Measurements from ENCODE around the gene NPHP1.
"Not testable (repeated sequence)": the region's sequence is repeated elsewhere in the genome, so short reads cannot be mapped to it uniquely, and the experiment has no call there.

NPHP1 gene

DNA sequence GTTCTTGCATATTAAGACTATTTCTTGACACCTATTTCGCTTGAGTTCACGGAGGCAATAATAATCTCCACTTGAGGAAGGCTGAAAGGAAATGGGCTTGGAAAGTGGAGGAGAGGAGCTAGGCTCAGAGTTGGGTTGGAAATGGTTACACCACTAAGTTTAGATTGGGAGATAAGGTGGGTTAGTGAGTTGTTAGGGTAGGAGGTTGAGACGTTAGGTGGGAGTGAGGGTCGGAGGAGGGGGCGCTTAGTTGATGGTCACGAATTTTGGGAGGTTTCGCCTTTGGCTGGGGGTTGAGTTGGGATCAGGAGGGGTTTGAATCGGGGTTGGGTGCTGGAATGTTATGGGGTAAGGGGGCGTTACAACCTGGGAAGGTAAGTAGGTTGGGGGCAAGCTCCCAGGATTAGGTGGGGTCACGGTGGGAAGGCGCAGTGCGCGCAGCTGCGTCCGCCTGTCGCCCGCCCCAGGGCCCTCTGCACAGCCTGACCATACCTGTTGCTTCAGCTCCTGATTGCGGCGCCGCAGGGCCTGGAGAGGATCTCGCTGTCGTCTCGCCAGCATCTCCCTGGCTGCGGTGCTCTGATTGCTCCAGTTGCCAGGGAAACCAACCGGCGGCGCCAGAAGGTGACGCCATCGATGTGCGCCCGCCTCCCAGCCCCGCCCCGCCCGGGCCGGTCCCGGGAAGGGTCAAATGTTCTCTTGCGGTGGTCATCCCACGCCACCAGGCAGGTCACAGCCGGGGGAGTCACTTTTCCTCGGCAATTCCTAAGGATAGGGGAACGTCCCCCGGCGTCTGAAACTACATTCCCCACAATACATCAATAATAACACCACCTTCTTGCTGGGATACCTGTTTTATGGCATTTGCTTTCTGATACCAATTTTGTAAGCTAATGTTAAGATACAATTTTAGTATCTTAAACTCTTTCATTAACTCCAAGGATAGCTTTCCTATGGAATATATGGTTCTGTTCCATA is at the start of gene NPHP1:
Gene NPHP1 (minus strand): TSS at position 606 of the 978 bp plus-strand sequence. CDS start 45 bp downstream, at position 561.
- DNase-seq, result peak; percentile 68

DNA sequence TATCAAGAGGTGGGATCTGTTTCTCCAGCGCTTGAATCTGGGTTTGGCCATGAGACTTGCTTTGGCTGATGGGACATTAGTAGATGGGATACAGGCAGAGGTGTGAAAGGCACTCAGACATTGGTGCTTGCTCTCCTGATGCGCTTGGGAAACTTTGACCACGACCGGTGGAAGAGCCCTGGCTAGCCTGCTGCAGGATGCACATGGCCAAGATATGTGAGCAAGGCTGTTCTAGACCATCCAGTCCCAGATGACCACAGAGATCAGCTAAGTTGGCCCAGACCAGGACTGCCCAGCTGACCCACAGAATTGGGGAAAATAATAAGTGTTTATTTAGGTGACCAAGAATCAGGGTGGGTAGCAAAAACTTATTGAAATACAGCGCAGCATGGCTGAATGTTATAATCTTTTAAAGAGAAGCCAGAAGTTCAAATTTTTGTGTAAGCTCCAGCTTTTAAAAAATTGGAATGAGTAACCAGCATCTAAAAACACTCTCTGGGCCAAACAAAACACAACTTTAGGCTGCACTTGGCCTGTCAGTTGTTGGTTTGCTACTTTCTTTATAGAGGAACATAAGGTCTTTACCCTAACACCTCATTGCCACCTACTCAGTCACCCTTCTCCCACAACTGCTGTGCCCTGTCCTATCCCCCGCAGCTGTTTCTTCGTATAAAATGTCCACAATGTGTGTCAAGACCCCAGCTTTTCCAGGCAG is 43.4 kb upstream of the NPHP1 start:
- not testable (repeated sequence) for DNase-seq

DNA sequence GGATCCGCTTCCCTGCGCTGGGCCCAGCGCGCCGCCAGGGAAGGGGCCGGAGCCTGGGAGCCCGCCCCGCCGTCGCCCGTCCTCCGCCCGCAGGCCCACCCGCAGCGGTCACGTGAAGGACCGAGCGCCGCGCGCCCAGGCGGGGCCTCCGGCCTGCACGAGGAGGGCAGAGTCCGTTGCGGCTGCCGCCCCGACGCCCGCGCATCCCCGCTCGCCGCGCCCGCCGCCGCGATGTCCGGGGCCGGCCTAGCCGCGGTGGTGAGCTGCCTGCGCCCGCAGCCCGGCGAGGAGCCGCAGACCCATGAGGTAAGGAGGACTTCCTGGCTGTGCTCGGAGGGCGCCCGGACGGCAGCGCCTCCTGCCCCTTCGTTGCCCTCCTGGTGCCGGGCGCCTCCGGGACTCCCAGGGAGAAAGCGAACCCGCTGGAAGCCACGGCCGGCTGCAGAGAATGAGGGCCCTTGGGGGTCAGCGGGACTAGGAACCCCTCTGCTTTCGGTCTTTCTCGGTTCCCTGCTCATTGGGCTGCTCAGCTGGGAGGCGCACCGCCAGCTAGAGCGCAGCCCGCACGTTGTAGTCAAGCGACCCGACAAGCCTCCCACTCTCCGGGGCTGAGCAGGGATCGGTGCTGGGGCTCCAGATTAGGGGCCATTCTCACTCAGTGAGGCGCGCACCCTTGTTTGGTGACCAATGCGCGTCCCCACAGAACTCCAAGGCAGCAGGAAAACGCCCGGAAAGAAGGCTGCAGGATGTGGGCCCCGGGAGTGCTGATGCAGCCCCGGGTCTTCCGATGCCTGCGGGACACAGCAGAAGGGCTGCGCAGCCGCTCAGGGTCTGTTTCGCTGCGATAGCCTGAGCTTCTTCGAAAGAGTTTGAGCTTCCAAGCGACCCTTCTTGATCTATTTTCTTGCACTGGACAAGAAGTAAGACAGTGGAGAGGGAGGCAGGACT is 40.9 kb upstream of the NPHP1 start:
- not testable (repeated sequence) for DNase-seq

DNA sequence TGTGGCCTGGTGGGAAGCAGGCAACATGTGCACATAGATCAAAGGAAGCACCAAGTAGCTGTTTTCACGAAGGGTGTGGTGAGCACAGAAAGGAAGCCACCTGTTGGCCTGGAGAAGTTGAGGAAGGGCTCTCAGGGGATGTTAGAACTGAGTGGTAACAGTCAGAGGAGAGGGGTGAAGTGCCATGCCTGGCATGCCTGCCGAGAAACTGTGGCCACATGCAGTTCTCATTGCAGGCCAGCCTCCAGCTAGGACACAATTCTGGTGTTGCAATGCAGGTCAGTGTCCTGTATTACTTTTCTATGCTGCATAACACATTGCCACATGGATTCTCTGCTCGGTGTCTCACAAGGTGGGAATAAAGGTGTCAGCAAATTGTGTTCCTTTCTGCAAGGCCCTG is 38.5 kb upstream of the NPHP1 start:
- not testable (repeated sequence) for DNase-seq

DNA sequence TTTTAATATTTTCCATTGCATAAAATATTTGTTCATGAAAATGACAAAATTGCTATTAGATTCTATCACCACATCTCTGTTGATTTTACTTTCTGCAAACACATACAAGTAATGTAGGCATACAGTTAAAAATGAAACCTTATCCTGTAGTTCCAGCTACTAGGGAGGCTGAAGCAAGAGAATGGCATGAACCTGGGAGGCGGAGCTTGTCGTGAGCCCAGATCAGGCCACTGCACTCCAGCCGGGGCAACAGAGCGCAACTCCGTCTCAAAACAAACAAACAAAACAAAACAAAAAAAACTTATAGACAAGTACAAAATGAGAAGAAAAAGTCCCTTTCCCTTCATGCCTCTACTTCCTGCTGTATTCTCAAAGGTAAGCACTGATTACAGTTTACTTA is 29.7 kb upstream of the NPHP1 start:
- not testable (repeated sequence) for DNase-seq

DNA sequence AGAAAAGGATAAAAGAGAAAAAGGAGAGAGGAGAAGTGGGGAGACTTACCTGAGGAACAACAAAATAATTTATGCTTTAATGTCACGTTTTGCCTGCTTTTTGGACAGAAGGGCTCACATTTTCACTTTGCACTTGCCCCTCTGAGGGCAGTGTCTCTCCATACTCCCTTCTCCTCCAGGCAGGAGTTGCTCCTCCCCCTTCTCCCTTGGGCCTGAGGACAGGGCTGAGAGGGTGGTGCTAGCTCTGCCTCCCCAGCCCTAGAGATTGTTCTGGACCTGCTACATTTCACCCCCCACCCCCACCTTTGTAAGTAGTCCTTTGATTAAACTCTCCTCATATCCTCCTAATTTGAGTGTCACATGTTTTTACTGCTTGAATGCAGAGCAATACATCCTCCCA is 25.1 kb upstream of the NPHP1 start:
- DNase-seq, result not testable (repeated sequence)

DNA sequence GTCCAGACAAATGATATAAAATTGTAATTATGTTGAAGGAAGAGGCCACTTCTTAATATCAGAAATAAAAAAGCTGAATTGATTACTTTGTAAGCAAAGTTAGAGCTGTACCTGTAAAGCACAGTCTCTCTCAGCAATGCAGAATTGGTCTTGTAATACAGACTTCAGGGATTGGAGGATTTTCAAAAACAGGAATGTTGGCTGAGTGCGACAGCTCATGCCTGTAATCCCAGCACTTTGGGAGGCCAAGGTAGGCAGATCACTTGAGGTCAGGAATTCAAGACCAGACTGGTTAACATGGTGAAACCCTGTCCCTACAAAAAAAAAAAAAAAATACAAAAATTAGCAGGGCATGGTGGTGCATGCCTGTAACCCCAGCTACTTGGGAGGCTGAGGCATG is 17.8 kb upstream of the NPHP1 start:
- not testable (repeated sequence) for DNase-seq

DNA sequence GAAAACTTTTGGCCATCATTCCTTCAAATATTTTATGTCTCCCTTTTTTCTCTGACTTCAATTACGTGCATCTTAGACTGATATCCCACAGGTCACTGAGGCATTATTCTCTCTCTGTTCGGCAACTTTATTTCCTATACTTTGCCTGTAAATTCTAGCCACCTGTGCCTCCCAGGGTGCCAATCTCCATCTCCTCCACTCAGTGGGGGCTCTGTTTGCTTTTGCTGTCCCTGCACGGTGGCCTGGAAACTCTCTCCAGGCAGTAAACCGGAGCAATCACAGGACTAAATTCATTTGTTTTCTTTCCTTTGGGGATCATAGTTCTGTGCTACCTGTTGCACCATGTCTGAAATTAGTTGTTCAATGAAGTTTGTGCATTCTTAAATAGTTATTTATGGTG is 17.1 kb upstream of the NPHP1 start:
- DNase-seq, result no peak

DNA sequence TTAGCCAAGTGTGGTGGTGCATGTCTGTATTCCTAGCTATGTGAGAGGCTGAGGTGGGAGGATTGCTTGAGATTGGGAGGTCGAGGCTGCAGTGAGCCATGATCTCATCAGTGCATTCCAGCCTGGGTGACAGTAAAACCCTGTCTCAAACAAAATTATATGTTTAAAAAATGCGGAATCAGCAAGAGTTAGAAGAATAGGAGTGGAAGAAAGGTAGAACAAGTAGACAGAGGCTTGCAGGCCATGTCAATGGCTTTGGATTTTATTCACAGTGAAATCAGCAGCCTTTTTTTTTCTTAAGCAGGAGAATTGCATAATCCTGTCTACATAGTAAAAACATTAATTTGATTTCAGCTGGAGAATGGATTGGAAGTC is 15.4 kb upstream of the NPHP1 start:
- no peak for DNase-seq

DNA sequence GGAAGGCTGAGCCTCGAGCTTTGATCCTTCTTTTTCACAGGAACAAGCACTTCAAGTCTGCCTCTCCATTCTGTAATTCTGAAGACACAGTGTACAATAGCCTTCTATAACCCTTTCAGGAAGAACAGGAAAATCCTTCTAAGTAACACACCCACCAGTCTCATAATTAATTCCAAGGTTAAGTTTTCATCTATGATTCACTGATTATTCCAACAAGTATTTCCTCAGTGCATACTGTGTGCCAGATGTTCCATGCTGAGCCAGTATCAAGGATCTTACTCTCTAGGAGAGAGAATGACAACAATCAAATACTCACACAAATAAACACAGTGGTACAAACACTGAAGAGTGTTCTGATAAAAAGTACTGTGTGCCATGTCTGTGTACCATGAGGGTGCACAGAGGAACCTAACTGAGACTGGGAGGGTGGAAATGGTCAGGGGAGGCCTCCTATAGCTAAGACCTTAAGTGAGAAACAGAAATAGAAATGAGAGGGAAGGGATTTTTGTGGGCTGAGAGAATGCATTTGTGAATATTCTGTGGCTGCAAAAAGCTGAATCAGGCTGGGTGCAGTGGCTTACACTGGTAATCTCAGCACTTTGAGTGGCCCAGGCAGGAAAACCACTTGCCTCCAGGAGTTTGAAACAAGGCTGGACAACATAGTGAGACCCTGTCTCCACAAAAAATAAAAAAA is 14.8 kb upstream of the NPHP1 start:
- DNase-seq, result no peak

DNA sequence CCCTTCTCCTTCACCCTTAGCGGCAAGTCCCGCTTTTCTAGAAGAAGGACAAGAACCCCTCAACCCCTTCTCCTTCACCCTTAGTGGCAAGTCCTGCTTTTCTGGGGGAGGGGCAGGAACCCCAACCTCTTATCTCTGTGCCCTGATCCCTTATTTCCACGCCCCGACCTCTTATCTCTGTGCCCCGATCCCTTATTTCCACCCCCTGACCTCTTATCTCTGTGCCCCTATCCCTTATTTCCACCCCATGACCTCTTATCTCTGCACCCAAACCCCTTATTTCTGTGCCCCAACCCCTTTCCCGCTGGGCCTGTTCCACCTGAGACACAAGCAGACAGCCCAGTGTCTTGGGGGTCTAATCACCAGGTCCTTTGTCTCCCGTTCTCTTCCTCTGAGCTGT is 14.1 kb upstream of the NPHP1 start:
- not testable (repeated sequence) for DNase-seq

DNA sequence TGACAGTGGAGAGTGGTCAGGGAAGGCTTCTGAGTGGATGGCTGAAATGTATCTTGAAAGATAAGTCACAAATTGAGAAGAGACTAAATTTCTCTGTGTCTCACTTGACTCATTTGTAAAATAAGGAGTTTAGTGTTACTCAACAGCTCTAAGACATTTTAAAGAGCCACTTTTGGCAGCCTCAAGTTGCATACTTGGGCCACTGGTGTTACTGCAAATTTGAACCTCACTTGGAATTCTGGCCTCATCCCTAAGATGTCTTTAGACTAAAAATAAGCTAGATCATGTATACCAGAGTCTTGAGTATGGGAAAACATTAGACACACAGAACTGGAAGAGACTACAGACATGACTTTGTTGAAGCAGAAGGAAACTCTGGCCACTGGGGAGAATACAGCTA is 12.0 kb upstream of the NPHP1 start:
- DNase-seq, result no peak

DNA sequence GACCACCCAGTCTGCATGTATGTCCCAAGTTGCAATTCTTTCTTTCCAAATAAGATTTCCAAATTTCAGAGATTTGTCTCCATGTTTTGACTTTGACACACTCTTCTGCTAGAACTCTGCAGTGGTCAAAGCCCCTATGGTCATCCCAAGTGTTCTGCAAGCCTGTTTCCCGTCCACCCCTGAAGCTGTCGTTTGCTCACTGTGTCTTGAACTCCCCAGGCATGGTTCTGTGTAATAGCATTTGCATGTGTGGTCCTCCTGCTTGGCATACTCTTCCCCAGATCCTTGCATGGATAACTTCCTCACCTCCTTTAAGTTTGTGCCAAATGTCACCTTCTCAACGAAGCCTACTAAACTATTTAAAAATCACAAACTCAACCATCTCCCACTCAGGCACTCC is 11.4 kb upstream of the NPHP1 start:
- no peak for DNase-seq

DNA sequence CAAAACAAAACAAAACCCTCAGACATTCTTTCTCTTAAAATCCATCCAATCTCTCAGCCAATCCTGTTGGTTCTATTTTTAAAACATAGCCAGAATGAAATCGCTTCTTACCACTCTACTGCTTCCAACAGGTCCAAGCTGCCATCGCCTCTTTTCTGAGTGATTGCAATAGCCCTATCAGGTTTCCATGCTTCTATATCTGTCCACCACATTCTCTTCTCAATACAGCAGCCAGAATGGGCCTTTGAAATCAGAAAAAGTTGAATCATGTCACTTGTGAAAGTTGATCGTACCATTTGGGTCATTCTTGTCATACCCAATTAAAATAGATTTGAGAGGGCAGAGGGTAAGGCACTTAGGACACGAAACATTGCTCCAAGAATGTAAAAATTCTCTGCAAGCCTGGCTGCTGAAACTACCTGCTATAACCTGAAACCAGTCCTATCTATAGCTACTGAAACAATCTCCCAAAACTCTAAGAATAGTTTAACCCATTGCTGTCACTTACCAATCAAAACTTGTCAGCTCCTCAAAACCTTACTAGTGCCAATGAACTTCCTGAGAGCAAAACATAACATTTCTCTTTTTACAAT is 10.8 kb upstream of the NPHP1 start:
- no peak for DNase-seq

DNA sequence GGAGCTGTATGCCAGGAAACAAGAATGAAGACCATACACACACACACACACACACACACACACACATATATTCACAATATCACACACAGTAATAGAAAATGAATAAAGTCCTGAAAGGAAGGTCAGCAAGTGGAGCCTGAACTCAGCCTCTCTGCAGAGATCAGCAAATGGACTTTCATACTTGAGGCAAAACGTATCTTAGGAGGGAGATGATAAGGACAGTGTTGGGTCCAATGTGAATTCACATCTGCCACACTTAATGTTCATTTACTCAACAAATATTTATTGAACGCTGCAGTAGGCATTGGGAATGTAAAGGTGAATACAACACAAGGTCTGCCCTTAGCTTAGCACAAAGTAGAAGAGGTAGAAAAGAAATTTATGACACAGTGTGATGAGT is 10.3 kb upstream of the NPHP1 start:
- no peak for DNase-seq

DNA sequence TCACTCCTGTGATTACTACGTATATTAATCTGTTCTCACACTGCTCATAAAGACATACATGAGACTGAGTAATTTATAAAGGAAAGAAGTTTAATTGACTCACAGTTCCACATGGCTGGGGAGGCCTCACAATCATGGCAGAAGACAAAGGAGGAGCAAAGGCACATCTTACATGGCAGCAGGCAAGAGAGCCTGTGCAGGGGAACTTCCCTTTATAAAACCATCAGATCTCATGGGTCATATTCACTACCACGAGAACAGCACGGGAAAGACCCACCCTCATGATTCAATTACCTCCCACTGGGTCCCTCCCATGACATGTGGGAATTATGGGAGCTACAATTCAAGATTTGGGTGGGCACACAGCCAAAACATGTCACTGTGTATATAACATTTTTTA is 8.7 kb upstream of the NPHP1 start:
- DNase-seq, result not testable (repeated sequence)

DNA sequence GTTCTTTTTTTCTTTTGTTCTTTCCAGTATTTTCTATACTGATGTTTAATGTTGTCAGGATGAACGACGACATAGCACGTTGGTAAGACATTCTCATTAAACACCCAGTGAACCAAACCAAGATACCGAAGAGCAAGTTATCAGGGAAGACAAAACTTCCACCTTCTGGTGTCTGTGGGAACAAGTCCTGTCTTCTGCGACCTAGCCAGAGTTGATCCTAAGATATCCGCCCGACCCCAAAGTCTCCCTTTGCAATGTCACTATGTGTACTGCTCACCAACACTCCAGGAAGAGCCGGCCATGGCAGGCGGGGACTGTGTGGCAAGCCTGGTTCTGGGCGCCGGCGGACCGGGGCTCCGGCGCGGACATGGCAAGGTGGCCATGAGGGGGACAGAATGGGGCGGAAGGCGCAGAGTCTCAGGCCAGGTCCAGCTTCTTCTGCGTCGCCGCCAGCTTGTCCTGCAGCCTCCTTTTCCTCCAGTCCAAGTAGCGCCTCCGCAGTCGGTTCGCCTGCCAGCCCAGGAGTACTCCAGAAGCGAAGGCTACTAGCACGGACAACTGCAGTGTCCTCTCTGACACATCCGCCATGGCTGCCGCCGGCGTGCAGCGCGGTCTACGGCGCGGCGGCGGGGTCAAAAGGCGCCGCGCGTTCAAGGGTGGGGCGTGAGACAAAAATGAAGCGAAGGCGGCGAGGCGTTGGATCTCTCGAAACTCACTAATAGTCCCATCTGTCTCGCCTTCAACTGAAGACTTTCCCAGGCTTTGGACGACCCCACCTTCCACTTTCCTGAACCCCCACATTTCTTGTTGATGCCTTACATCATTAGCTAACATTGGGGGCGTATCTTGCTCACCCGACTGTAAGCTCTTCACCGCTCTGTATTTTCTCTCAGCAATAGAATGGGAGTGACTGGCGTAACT is 7.4 kb upstream of the NPHP1 start, which contains the start of gene MTLN:
Gene MTLN (minus strand): TSS at position 610 of the 921 bp plus-strand sequence. CDS start 22 bp downstream, at position 588.
- DNase-seq, result peak; percentile 67

DNA sequence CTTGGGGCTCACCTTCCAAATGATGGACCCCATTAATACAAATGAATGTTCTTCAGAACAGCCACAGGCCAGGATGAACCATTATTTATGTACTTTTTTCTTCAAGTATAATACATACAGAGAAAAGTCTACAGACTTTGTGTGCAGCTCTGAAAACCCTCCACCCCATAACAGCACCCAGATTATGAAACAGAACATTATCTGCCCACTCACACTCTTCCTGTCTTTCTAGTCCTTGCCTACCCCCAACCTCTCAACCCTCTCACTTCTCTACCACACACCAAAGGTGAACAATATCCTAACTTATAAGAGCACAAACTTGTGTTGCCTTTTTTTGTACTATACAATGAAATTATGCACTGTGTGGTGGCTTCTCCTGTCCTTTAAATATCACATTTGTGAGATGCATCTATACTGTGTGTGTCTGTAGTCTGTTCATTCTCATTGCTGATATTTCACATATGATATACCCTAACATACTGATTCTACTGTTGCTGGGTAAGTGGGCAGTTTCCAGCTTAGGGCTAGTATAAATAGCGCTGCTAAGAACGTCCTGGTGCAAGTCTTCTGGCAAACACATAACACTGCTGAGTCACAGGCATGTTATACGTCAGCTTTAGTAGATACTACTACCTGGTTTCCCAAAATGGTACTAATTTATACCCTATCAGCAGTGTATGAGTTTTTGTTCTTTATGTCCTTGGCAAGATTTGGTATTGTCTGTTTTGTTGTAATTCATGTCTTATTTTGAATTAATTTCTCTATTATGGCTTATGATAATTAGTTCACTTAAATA is 1.0 kb upstream of the NPHP1 start:
- DNase-seq, result no peak

DNA sequence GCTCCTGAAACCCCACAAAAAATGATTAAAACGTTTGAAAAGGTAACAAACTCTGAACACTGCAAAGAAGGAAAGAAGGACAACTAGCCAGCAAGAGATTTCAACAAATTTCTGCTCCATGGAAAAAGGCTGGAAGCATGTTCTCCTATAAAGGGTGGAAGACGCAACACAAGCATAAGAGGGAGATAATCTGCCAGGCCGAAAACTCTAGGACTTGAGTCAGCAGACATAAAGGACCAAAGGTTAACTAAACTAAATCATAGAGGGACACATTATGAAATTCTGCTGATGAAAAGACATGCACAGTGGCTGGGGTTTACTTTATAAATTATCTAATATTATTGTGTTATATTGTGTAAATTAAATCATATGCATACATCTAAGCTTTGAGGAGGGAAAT is 6.8 kb downstream of the NPHP1 start:
- no peak for DNase-seq

DNA sequence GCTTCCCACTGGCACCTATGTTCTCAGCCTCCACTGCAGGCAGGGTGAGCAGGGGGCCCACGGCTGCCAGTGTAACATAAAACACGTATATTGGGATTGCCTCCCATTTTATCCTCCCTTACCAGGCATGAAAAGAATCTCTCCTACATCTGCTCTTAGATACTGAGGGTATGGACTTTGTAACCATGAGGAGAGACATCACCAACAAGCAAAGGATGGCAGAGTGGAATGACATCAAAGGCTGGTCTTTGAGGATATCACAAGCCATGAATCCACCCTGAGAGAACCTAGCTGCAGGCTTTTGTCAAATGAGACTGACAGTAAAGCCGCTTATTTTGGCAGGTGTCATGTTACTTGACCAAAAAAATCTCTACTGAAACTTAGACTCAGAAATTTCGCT is 7.4 kb downstream of the NPHP1 start:
- DNase-seq, result no peak

All from NCI-H510A treated with DMSO at 0.1 percent for 48 hours (cell line).